Caco-2 (cell line): ENCODE results near the gene MAIP1. TPM values are rescaled to one million over a fixed set of nuclear protein-coding genes. Genes with fewer than 3 reads are reported as not detected.

Experiments used
- BruUV-seq: library from RNA; stranded (reverse); fragments of 400-500 nt; replicated peaks from 2 replicates; lab custom pipeline; 2021; lab: Mats Ljungman, UMichigan
- CTCF ChIA-PET: fragments of 300-600 bp; sonication (Branson Sonifier 250); formaldehyde crosslinking; loops from one replicate; lab custom pipeline; 2022; ENCODE audit warnings: antibody characterized with exemption; lab: Charles Lee
- POLR2A ChIA-PET: fragments of 300-600 bp; sonication (Branson Sonifier 250); formaldehyde crosslinking; loops from one replicate; lab custom pipeline; 2022; ENCODE audit warnings: antibody characterized with exemption; lab: Charles Lee
- DNase-seq, 2 experiments: peaks; one replicate each; pipeline versions ENCODE4 v3.0.0 to v3.0.0-alpha.2; 2020 to 2022
- H3K27me3 ChIP-seq: replicated peaks from 2 replicates; pipeline ENCODE4 v1.6.0; 2011; ENCODE audit warnings: low read length; ENCODE audit not compliant: control insufficient read depth, insufficient read depth
- H3K36me3 ChIP-seq: 2 replicates; pipeline ENCODE4 v1.5.1; 2011; ENCODE audit warnings: low read length; ENCODE audit not compliant: control insufficient read depth, insufficient read depth
- H3K4me1 ChIP-seq: fragments of 250-450 bp; sonication (Bioruptor Pico); 2 replicates; pipeline ENCODE4 v1.5.1; 2020; ENCODE audit warnings: mild to moderate bottlenecking
- H3K4me3 ChIP-seq: 2 replicates; pipeline ENCODE4 v1.5.1; 2011; ENCODE audit warnings: low read depth, mild to moderate bottlenecking, control low read depth, low read length
- H3K9me3 ChIP-seq: fragments of 250-450 bp; sonication (Bioruptor Pico); 2 replicates; pipeline ENCODE4 v1.5.1; 2020; ENCODE audit warnings: mild to moderate bottlenecking, moderate library complexity
- H3K27ac Mint-ChIP-seq: one replicate; pipeline ENCODE4 v1.8.0; 2022; ENCODE audit warnings: mixed read lengths; ENCODE audit not compliant: unreplicated experiment
- H3K27me3 Mint-ChIP-seq: one replicate; pipeline ENCODE4 v1.8.0; 2022; ENCODE audit warnings: mixed read lengths; ENCODE audit not compliant: insufficient read depth, unreplicated experiment
- H3K36me3 Mint-ChIP-seq: one replicate; pipeline ENCODE4 v1.8.0; 2022; ENCODE audit warnings: mild to moderate bottlenecking, mixed read lengths; ENCODE audit not compliant: insufficient read depth, unreplicated experiment
- H3K4me1 Mint-ChIP-seq: one replicate; pipeline ENCODE4 v1.8.0; 2022; ENCODE audit warnings: low read depth, mixed read lengths; ENCODE audit not compliant: unreplicated experiment
- H3K4me3 Mint-ChIP-seq: one replicate; pipeline ENCODE4 v1.8.0; 2022; ENCODE audit warnings: mild to moderate bottlenecking, moderate library complexity, mixed read lengths; ENCODE audit not compliant: unreplicated experiment
- H3K9me3 Mint-ChIP-seq: one replicate; pipeline ENCODE4 v1.8.0; 2022; ENCODE audit warnings: mixed read lengths; ENCODE audit not compliant: unreplicated experiment
- intact Hi-C: fragments of 100-400 bp; cut with micrococcal nuclease; formaldehyde crosslinking; loops from one replicate; pipeline ENCODE4 v1.10.0; 2022; ENCODE audit not compliant: unreplicated experiment
- total RNA-seq: library from RNA; stranded (reverse); gene quantifications from 2 replicates; pipeline ENCODE4 v1.2.3, GENCODE V29; 2022
- TF ChIP-seq, protein P1 (sequence below), 2 experiments: fragments of 200-600 bp in 1 of 2; IDR thresholded peaks; 1 replicate in 1 of 2; 2 replicates in 1 of 2; pipeline versions ENCODE4 v1.5.1 to v1.8.0; 2011 to 2022; ENCODE audit warnings: antibody characterized with exemption in 1 of 2, control low read depth in 1 of 2, inconsistent platforms in 1 of 2, low read depth in 1 of 2, low read length in 1 of 2, mild to moderate bottlenecking in 1 of 2, moderate library complexity in 1 of 2; ENCODE audit not compliant: insufficient read depth in 1 of 2, severe bottlenecking in 1 of 2, unreplicated experiment in 1 of 2

Gene MAIP1
- total RNA-seq, 1 experiment from 2014 or later: 42.1 TPM

DNA sequence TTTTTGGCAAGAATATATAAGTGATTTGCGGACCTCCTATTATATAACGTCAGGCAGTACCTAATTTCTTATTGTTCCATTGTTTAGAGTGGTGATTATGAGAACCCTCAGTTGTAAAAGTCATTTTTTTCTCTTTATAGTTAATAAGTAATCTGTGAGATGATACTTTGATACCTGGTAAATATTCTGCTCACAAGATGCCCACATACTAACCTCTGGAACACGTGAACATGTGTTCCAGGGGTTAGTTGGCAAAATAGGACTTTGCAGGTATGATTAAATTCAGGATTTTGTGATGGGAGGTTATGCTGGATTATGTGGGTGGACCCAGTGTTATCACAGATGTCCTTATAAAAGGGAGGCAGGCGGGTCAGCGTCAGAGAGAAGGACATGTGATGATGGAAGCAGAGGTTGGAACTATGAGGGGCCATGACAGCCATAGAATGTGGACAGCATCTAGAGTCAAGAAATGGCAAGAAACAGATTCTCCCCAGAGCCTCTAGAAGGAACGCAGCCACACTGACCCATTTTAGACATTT lies 16.8 kb downstream of the MAIP1 start:
- peaks cover 6% of the 10 kb centered on the region for H3K36me3 Mint-ChIP-seq
- ChIA-PET POLR2A (no interaction called here), CTCF (no interaction called here)
- no TSS peak for BruUV-seq
- Histone ChIP-seq H3K27me3 (no peaks in the 10 kb centered on the region), H3K9me3 (no peaks in the 10 kb centered on the region), H3K4me1 (peaks cover under 1% of the 10 kb centered on the region; the same call in 1 of the 2 replicates), H3K36me3 (no peaks in the 10 kb centered on the region), H3K4me3 (no peak overlapping the region)
- H3K27me3 Mint-ChIP-seq: no peaks in the 10 kb centered on the region
- H3K27ac Mint-ChIP-seq: no peak overlapping the region
- TF ChIP-seq, protein P1, sequence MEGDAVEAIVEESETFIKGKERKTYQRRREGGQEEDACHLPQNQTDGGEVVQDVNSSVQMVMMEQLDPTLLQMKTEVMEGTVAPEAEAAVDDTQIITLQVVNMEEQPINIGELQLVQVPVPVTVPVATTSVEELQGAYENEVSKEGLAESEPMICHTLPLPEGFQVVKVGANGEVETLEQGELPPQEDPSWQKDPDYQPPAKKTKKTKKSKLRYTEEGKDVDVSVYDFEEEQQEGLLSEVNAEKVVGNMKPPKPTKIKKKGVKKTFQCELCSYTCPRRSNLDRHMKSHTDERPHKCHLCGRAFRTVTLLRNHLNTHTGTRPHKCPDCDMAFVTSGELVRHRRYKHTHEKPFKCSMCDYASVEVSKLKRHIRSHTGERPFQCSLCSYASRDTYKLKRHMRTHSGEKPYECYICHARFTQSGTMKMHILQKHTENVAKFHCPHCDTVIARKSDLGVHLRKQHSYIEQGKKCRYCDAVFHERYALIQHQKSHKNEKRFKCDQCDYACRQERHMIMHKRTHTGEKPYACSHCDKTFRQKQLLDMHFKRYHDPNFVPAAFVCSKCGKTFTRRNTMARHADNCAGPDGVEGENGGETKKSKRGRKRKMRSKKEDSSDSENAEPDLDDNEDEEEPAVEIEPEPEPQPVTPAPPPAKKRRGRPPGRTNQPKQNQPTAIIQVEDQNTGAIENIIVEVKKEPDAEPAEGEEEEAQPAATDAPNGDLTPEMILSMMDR (IDR thresholded peaks at IDR 0.05; ENCODE audit: insufficient read depth in 1 of 2, low read depth in 1 of 2, low read length in 1 of 2, severe bottlenecking in 1 of 2, unreplicated experiment in 1 of 2): no peak
- H3K4me1 Mint-ChIP-seq: no peaks in the 10 kb centered on the region
- intact Hi-C loops: loop anchor here (2.0 kb wide), 1 partner anchor 607 kb away; no protein-coding TSS in a partner anchor
- peaks cover 9% of the 10 kb centered on the region for H3K9me3 Mint-ChIP-seq
- H3K4me3 Mint-ChIP-seq: no peak overlapping the region
- DNase-seq: no peak

DNA sequence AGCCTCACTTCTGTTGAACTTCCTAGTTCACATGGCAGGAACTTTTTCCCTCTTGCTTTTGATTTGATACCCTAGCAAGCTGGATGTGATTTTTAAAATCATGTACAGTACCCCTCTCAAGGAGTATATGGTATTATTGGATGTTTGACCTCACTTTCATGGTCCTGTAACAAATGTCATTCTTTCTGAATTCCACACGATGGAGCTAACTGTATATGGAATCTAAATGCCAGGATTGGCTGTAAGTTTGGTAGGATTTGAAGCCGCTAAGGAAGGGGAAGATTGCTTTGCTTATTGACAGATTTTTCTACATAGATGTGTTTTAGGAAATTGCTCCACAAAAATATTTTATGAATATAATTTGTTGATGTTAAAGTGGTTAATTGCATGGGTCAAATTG lies 18.3 kb downstream of the MAIP1 start:
- intact Hi-C loops: loop anchor here (1.0 to 2.0 kb wide), 5 partner anchors 449 to 730 kb away; partner anchors contain the start of gene SGO2
- ChIA-PET CTCF (interaction anchor here (0.6 to 1.7 kb wide), 6 partner anchors 19 to 537 kb away, joined by 3 to 16 read pairs (median 4); partner anchors contain the start of genes KCTD18, MAIP1, SPATS2L and TYW5), POLR2A (interaction anchor here (0.5 to 0.6 kb wide), 3 partner anchors 62 to 551 kb away, joined by 3 to 4 read pairs (median 4); no protein-coding TSS in a partner anchor)
- no peaks in the 10 kb centered on the region for H3K9me3 ChIP-seq
- H3K36me3 Mint-ChIP-seq: peaks cover 6% of the 10 kb centered on the region
- H3K36me3 ChIP-seq: no peaks in the 10 kb centered on the region
- H3K4me1 ChIP-seq: peaks cover 14% of the 10 kb centered on the region
- no peaks in the 10 kb centered on the region for H3K27me3 Mint-ChIP-seq
- H3K4me3 ChIP-seq: no peak overlapping the region
- no TSS peak for BruUV-seq
- peaks cover 9% of the 10 kb centered on the region for H3K9me3 Mint-ChIP-seq
- H3K27me3 ChIP-seq: no peaks in the 10 kb centered on the region
- H3K4me1 Mint-ChIP-seq: peaks cover 15% of the 10 kb centered on the region
- DNase-seq: no peak
- TF ChIP-seq, protein P1 (IDR thresholded peaks at IDR 0.05; ENCODE audit: insufficient read depth in 1 of 2, low read depth in 1 of 2, low read length in 1 of 2, severe bottlenecking in 1 of 2, unreplicated experiment in 1 of 2): peak; percentile 46 to 76
- H3K27ac Mint-ChIP-seq: no peak overlapping the region
- H3K4me3 Mint-ChIP-seq: no peak overlapping the region

DNA sequence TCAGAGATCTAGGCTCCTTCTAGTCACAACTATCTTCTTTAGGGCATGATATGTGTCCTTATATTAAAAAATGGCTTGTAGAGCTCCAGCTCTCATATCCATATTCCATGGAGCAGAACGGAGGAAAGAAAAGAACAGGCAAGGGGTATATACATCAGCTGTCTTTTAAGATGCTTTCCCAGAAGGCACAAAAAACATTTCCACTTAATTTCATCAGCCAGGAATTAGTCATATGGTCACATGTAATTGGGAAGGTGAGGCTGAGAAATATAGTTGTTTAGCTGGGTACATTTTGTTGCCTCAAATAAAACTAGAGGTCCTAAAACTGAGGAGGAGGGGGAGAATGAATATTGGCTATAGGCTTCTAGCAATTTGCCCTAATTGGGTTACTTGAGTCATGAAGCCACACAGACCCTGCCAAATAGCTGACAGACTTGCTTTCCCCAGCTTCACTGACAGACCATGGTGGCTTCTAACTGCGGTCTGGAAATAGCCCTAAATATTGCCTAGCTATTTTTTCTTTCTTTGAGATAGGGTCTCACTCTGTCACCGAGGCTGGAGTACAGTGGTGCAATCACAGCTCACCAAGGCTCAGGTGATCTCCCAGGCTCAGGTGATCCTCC lies 20.0 kb downstream of the MAIP1 start:
- Mint-ChIP-seq H3K27me3 (no peaks in the 10 kb centered on the region), H3K9me3 (peaks cover 9% of the 10 kb centered on the region), H3K4me1 (peaks cover 20% of the 10 kb centered on the region), H3K36me3 (peaks cover 6% of the 10 kb centered on the region), H3K4me3 (no peak overlapping the region), H3K27ac (no peak overlapping the region)
- intact Hi-C loops: no loop called here
- no peaks in the 10 kb centered on the region for H3K9me3 ChIP-seq
- no peak for DNase-seq
- H3K36me3 ChIP-seq: no peaks in the 10 kb centered on the region
- peaks cover 20% of the 10 kb centered on the region for H3K4me1 ChIP-seq
- H3K27me3 ChIP-seq: no peaks in the 10 kb centered on the region
- POLR2A ChIA-PET: no interaction called here
- CTCF ChIA-PET: no interaction called here
- no TSS peak for BruUV-seq
- H3K4me3 ChIP-seq: no peak overlapping the region
- TF ChIP-seq, protein P1 (IDR thresholded peaks at IDR 0.05; ENCODE audit: insufficient read depth in 1 of 2, low read depth in 1 of 2, low read length in 1 of 2, severe bottlenecking in 1 of 2, unreplicated experiment in 1 of 2): no peak
